Measurements from ENCODE around the gene MECP2.
"Not testable (repeated sequence)": the region's sequence is repeated elsewhere in the genome, so short reads cannot be mapped to it uniquely, and the experiment has no call there.

MECP2 gene

GRCh38 chrX:154097589-154098541 lies at the start of gene MECP2:
Gene MECP2 (minus strand): TSS chrX:154097717.
- no peak for FAIRE-seq

DNA sequence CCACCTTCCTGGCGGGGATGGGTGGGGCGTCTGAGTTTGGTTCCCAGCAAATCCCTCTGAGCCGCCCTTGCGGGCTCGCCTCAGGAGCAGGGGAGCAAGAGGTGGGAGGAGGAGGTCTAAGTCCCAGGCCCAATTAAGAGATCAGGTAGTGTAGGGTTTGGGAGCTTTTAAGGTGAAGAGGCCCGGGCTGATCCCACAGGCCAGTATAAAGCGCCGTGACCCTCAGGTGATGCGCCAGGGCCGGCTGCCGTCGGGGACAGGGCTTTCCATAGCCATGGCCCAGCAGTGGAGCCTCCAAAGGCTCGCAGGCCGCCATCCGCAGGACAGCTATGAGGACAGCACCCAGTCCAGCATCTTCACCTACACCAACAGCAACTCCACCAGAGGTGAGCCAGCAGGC lies 46.5 kb upstream of the MECP2 start, which contains the start of gene OPN1LW:
OPN1LW (plus strand) TSS at position 234 of the 400 bp plus-strand sequence; CDS start at position 275, 41 bp downstream.
- not testable (repeated sequence) for FAIRE-seq

GRCh38 chrX:154142950-154143745 lies 45.6 kb upstream of the MECP2 start:
- no peak for FAIRE-seq

DNA sequence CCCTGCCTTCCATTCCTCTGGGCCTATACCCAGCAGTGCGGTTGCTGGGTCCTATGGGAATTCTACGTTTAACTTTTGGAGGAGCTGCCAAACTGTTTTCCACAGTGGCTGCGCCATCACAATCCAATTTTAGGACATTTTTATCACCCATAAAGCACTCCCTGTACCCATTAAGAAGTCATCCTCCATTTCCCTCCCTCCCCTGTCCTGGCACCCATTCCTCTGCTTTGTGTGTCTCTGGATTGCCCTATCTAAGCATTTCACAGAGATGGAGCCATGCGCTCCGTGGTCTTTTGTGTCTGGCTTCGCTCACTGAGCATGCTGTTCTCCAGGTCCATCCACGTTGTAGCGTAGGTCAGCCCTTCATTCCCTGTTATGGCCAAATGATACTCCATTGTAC lies 44.9 kb upstream of the MECP2 start:
- FAIRE-seq, result no peak

GRCh38 chrX:154140742-154141141 lies 43.2 kb upstream of the MECP2 start:
- FAIRE-seq, result no peak

DNA sequence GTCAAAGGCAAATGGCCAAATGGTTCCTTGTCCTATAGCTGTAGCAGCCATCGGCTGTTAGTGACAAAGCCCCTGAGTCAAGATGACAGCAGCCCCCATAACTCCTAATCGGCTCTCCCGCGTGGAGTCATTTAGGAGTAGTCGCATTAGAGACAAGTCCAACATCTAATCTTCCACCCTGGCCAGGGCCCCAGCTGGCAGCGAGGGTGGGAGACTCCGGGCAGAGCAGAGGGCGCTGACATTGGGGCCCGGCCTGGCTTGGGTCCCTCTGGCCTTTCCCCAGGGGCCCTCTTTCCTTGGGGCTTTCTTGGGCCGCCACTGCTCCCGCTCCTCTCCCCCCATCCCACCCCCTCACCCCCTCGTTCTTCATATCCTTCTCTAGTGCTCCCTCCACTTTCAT lies 42.7 kb upstream of the MECP2 start:
- FAIRE-seq, result no peak

- no peak for FAIRE-seq
Observed at GRCh38 chrX:154138857-154139256, 41.3 kb upstream of the MECP2 start.

- FAIRE-seq, result no peak
Observed at GRCh38 chrX:154136627-154137161, 39.2 kb upstream of the MECP2 start.

- no peak for FAIRE-seq
Observed at GRCh38 chrX:154135458-154136229, 38.1 kb upstream of the MECP2 start.

DNA sequence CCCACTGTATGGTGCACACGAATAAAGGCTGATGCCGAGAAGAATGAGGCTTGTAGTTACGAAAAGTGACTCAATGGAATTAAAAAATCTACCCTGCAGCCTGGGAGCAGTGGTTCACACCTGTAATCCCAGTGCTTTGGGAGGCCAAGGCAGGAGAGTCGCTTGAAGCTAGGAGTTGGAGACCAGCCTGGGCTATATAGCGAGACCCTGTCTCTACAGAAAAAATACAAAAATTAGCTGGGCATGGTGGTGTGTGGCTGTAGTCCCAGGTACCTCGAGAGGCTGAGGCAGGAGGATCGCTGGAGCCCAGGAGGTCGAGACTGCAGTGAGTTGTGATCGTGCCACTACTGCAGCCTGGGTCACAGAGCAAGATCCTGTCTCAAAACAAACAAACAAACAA lies 34.8 kb upstream of the MECP2 start:
- no peak for FAIRE-seq

- FAIRE-seq, result no peak
Observed at GRCh38 chrX:154131955-154132354, 34.4 kb upstream of the MECP2 start.

- FAIRE-seq, result no peak
Observed at GRCh38 chrX:154126101-154126500, 28.6 kb upstream of the MECP2 start.

GRCh38 chrX:154125391-154126040 lies 28.0 kb upstream of the MECP2 start:
- no peak for FAIRE-seq

DNA sequence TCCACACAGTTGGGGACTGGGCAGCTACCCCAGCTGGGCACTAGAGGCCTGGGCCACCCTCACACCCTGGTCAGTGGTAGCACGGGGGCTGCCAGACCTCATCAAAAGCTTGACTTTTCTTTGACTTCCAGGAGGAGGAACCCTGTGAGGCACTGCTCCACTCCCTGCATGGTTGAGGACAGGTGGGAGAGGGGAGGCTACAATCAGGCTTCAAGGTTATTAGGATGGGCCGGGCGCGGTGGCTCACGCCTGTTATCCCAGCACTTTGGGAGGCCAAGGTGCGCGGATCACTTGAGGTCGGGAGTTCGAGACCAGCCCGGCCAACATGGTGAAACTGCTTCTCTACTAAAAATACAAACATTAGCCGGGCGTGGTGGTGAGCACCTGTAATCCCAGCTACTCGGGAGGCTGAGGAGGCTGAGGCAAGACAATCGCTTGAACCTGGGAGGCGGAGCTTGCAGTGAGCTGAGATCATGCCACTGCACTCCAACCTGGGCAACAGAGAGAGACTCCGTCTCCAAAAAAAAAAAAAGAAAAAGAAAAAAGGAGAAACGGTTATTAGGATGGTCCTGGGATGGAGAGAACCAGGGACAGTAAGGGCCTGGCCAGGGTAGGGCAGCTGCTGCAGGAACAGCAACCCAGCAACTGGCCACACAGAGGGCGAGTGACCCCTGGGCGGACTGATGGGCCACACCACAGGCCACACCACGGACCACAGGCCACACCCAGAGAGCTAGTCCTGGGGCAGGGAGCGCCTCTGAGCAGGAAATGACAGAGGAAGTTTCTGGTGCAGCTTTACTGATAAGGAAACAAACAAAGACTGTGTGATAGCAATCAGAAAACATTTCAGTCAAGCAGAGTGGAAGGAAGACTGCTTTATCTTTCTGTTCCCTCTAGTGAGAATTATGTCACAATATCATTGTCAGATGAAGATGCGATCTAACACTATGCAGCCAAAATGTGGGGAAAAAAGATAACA lies 26.0 kb upstream of the MECP2 start:
- FAIRE-seq, result peak; percentile 28

- FAIRE-seq, result no peak
Observed at GRCh38 chrX:154121961-154122360, 24.4 kb upstream of the MECP2 start.

DNA sequence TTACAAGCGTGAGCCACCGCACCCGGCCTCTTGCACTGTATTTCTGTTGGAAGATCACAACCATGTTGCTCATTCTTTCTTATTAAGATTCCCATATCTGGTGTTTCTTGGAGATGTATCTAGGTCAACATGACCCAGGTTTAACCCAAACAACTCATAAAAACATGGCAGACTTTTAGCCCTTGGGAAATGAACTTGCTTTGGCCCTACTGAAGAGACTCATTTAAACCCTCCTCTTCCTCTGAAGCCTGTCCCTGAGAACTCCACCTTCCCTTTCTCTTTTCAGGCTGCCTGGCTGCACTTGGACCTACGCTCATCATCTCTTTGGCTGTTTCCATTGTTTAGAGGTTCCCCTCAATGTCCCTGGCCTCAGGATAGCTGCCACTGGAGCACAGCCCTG lies 23.7 kb upstream of the MECP2 start:
- no peak for FAIRE-seq

- no peak for FAIRE-seq
Observed at GRCh38 chrX:154120567-154120966, 23.1 kb upstream of the MECP2 start.

DNA sequence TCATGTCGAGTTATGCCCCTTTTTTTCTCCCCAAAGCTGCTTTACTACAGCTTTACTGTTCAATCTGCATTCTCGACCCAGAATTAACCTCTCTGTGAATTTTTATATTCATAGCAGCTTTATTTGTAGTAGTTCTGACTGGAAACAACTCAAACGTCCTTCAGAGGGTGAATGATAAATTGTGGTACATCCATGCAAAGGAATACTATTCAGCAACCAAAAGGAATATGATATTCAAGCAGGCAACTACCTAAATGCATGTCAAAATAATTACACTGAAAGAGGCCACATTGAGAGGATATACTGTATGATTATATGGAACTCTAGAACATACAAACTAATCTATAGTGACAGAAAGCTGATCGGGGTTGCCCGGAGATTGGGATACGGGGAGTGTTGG lies 20.0 kb upstream of the MECP2 start:
- FAIRE-seq, result no peak

- FAIRE-seq, result no peak
Observed at GRCh38 chrX:154116426-154117211, 19.1 kb upstream of the MECP2 start.

- no peak for FAIRE-seq
Observed at GRCh38 chrX:154115750-154116149, 18.2 kb upstream of the MECP2 start.

Measured in colon (tissue), 2 donors.